HUES64 (cell line): Measurements from ENCODE around the gene ZNF827.

ENCODE experiments used
- H3K27ac ChIP-seq: 2 replicates; pipeline ENCODE4 v1.7.0; 2013; ENCODE audit warnings: low read depth, low read length, inconsistent platforms
- H3K27me3 ChIP-seq: 2 replicates; pipeline ENCODE4 v1.6.1; 2013; ENCODE audit warnings: mild to moderate bottlenecking, low read length; ENCODE audit not compliant: insufficient read depth
- H3K36me3 ChIP-seq: 2 replicates; pipeline ENCODE4 v1.6.1; 2013; ENCODE audit warnings: mild to moderate bottlenecking, low read length; ENCODE audit not compliant: insufficient read depth
- H3K4me1 ChIP-seq: 2 replicates; pipeline ENCODE4 v1.6.1; 2013; ENCODE audit warnings: mild to moderate bottlenecking, low read length, moderate library complexity; ENCODE audit not compliant: insufficient read depth
- H3K4me3 ChIP-seq: 2 replicates; pipeline ENCODE4 v1.5.1; 2013; ENCODE audit warnings: mild to moderate bottlenecking, low read length, moderate library complexity
- H3K9ac ChIP-seq: 2 replicates; pipeline ENCODE4 v1.6.1; 2013; ENCODE audit warnings: mild to moderate bottlenecking, low read depth, low read length
- H3K9me3 ChIP-seq: 2 replicates; pipeline ENCODE4 v1.6.1; 2013; ENCODE audit warnings: low read depth, low read length; ENCODE audit not compliant: insufficient read depth
- WGBS: fragments of 150-250, 120-280 bp; methylation state at CpG from one replicate; pipeline ENCODE4 v1.1.7; 2013; ENCODE audit warnings: missing lambda C conversion rate; 5-methylcytosine and 5-hydroxymethylcytosine counted together

Gene ZNF827

DNA sequence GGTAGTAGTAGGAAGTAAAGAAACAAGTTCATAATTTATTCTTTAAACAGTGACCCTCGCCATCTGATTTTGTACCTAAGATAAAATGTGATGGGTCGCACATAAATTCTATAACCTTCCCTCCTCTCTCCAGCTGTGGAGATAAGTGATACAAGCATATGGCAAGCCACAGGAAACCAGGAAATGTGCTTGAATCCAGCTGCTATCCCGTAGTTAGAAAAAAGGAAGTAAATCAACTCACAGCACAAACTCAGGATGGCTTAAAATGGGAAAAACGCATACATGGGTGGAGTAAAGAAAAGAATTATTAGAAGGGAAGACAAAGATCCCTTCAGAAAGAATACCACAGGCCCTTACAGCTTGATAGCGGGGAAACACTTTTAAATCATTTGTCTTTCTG is 78.2 kb downstream of the ZNF827 start:
- Histone ChIP-seq H3K4me3 (no peak overlapping the region), H3K9me3 (no peaks in the 10 kb centered on the region), H3K4me1 (peaks cover 21% of the 10 kb centered on the region), H3K27ac (no peak overlapping the region), H3K36me3 (peaks cover 29% of the 10 kb centered on the region), H3K9ac (no peak overlapping the region), H3K27me3 (no peaks in the 10 kb centered on the region)
- WGBS, result 93% methylated on average over 2 of the region's 5 CpGs

GRCh38 chr4:145859926-145860325 is 78.7 kb downstream of the ZNF827 start:
- peaks cover 16% of the 10 kb centered on the region for H3K4me1 ChIP-seq
- WGBS, result 100% methylated on average over 3 of the region's 3 CpGs
- no peak overlapping the region for H3K27ac ChIP-seq

GRCh38 chr4:145859426-145859825 is 79.2 kb downstream of the ZNF827 start:
- Histone ChIP-seq H3K27ac (no peak overlapping the region), H3K9ac (no peak overlapping the region), H3K27me3 (no peaks in the 10 kb centered on the region), H3K4me1 (peaks cover 16% of the 10 kb centered on the region), H3K4me3 (no peak overlapping the region), H3K9me3 (no peaks in the 10 kb centered on the region), H3K36me3 (peaks cover 35% of the 10 kb centered on the region)
- 95% methylated on average over 8 of the region's 8 CpGs for WGBS

More at GRCh38 chr4:145859926-145860325, 78.7 kb downstream of the ZNF827 start:
- Histone ChIP-seq H3K27me3 (no peaks in the 10 kb centered on the region), H3K4me3 (no peak overlapping the region), H3K9ac (no peak overlapping the region), H3K9me3 (no peaks in the 10 kb centered on the region), H3K36me3 (peaks cover 33% of the 10 kb centered on the region)

DNA sequence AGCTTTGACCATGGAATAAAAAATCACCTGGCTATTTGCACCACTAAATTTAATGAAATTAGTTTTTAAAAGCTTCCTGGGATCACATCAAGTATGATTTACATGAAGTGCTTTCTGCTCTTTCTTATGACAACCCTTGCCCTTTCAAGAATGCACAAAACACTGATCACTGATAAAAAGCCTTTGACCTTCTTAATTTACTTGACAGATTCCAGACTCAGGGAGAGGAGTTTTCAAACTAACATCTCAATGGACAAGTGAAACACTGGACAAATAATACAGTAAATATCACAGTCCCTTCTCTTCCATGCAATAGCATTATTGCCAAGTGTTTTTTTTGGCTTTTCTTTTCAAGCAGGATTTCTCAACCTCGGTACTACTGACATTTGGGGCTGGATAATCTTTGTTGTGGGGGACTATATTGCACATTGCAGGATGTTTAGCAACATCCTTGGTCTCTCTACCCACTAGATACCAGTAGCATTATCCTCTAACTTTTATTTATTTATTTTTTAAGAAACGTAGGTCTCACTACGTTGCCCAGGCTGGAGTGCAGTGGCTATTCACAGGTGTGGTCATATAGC is 86.3 kb downstream of the ZNF827 start:
- no peak overlapping the region for H3K4me3 ChIP-seq
- peaks cover 37% of the 10 kb centered on the region for H3K36me3 ChIP-seq
- WGBS, result 92% methylated on average over 3 of the region's 3 CpGs
- no peak overlapping the region for H3K27ac ChIP-seq
- no peaks in the 10 kb centered on the region for H3K9me3 ChIP-seq
- peaks cover 9% of the 10 kb centered on the region; the same call in 1 of the 2 replicates for H3K4me1 ChIP-seq
- no peak overlapping the region for H3K9ac ChIP-seq
- no peaks in the 10 kb centered on the region for H3K27me3 ChIP-seq

DNA sequence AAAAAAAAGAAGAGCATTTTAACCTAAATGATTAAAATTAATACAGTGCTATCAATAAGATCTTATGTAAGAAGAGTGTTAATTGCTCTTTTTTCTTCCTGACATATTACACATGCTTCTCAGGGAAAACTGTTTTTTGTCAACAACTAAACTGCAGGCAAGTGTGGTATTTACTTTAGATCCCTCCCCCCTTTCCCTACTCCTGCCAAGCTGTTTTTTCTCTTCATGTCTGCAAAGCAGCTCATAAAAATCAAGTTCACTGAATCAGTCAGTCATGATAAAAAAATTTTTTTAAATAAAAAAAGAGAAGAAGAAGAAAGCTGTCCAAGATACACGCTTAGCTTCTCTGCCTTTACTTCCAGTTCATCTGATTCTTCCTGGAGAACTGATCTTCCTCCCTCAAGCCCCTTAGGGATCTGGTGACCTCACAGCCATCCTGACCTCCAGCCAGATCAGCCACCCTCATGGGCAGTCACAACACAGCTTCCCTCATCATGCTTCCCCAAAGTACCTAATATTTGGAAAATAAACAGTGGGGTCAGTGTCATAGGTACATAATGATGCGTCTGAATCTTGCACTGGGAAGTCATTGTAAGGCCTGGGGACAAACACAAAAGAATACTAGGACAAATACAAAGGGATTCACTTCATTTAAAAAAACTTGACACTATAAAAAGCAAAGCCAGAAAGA is 87.0 kb downstream of the ZNF827 start:
- Histone ChIP-seq H3K27me3 (no peaks in the 10 kb centered on the region), H3K4me3 (no peak overlapping the region), H3K9me3 (no peaks in the 10 kb centered on the region), H3K36me3 (peaks cover 40% of the 10 kb centered on the region), H3K9ac (no peak overlapping the region), H3K27ac (no peak overlapping the region), H3K4me1 (peaks cover 9% of the 10 kb centered on the region; the same call in 1 of the 2 replicates)
- WGBS, result 90% methylated on average over 2 of the region's 2 CpGs

- Histone ChIP-seq H3K9me3 (no peaks in the 10 kb centered on the region), H3K9ac (no peak overlapping the region), H3K36me3 (peaks cover 60% of the 10 kb centered on the region), H3K27ac (no peak overlapping the region), H3K4me3 (no peak overlapping the region), H3K4me1 (peaks cover 15% of the 10 kb centered on the region), H3K27me3 (no peaks in the 10 kb centered on the region)
- WGBS, result 93% methylated on average over 7 of the region's 7 CpGs
These were observed 90.9 kb downstream of the ZNF827 start for GRCh38 chr4:145847764-145848163.

DNA sequence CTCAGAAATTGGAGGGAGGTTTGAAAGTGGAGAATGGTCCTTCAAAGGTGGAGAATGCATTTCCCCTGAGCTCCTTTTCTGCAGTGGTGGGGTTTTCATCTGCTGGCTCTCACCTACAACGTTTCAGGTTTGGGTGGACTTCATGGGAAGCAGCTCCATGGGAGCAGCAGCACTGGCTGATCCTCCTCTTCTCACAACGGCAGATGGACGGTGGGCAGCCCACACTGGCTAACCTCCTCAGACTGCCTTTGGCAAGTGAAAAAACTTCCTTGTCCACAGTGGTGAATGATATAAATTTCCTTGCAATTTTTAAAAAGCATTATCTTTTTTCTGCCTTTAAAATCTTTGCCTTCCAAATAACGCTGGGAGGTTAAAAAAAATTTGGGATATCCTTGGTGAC is 93.5 kb downstream of the ZNF827 start:
- Histone ChIP-seq H3K36me3 (peaks cover 75% of the 10 kb centered on the region), H3K27me3 (no peaks in the 10 kb centered on the region), H3K9ac (no peak overlapping the region), H3K9me3 (no peaks in the 10 kb centered on the region), H3K4me3 (no peak overlapping the region), H3K4me1 (peaks cover 8% of the 10 kb centered on the region), H3K27ac (no peak overlapping the region)
- 98% methylated on average over 4 of the region's 4 CpGs for WGBS

DNA sequence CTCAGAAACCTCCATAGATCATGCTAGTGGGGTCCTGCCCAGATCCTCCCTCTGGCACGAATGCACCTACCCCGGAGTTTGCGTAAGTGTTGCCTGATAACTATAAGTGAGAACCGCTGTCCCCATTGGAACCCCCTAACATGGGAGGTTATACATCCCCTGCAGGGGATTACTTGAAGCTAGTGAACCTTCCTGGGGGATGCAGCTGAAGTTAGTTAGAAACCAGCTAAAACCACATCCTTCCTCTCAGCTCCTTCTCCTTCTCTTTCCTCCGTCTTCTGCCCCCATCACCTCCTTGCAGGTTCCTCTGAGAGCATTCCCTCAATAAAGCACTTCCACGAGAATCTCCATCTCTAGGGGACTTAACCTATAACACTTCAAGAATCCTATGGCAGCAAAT is 95.0 kb downstream of the ZNF827 start:
- no peak overlapping the region for H3K9ac ChIP-seq
- H3K9me3 ChIP-seq, result no peaks in the 10 kb centered on the region
- no peak overlapping the region for H3K27ac ChIP-seq
- H3K4me1 ChIP-seq, result peaks cover 18% of the 10 kb centered on the region
- H3K4me3 ChIP-seq, result no peak overlapping the region
- 94% methylated on average over 6 of the region's 6 CpGs for WGBS
- H3K27me3 ChIP-seq, result no peaks in the 10 kb centered on the region
- peaks cover 69% of the 10 kb centered on the region for H3K36me3 ChIP-seq

GRCh38 chr4:145843148-145843547 is 95.5 kb downstream of the ZNF827 start:
- no peak overlapping the region for H3K27ac ChIP-seq
- H3K36me3 ChIP-seq, result peaks cover 64% of the 10 kb centered on the region
- no peaks in the 10 kb centered on the region for H3K27me3 ChIP-seq
- H3K9ac ChIP-seq, result no peak overlapping the region
- no peaks in the 10 kb centered on the region for H3K9me3 ChIP-seq
- H3K4me1 ChIP-seq, result peaks cover 22% of the 10 kb centered on the region
- H3K4me3 ChIP-seq, result no peak overlapping the region
- 91% methylated on average over 3 of the region's 4 CpGs for WGBS

- Histone ChIP-seq H3K36me3 (peaks cover 57% of the 10 kb centered on the region), H3K4me3 (no peak overlapping the region), H3K9me3 (no peaks in the 10 kb centered on the region), H3K4me1 (peaks cover 22% of the 10 kb centered on the region), H3K27ac (no peak overlapping the region), H3K27me3 (no peaks in the 10 kb centered on the region), H3K9ac (no peak overlapping the region)
- 82% methylated on average over 11 of the region's 11 CpGs for WGBS
These were observed 96.3 kb downstream of the ZNF827 start for GRCh38 chr4:145842224-145842887.

GRCh38 chr4:145840801-145841200 is 97.8 kb downstream of the ZNF827 start:
- Histone ChIP-seq H3K27me3 (no peaks in the 10 kb centered on the region), H3K9ac (no peak overlapping the region), H3K36me3 (peaks cover 50% of the 10 kb centered on the region), H3K27ac (no peak overlapping the region), H3K9me3 (no peaks in the 10 kb centered on the region), H3K4me1 (peaks cover 22% of the 10 kb centered on the region), H3K4me3 (no peak overlapping the region)
- WGBS, result 94% methylated on average over 1 of the region's 3 CpGs
